22Rv1 (cell line): Measurements from ENCODE around the gene DIP2C.

Experiments used
- CTCF ChIP-seq: fragments of 450-650 bp; IDR thresholded peaks from 2 replicates; pipeline ENCODE4 v1.5.1; 2017; ENCODE audit warnings: mild to moderate bottlenecking
- ZFX ChIP-seq: fragments of 450-650 bp; IDR thresholded peaks from 2 replicates; pipeline ENCODE4 v1.6.1; 2017; ENCODE audit warnings: antibody characterized with exemption, borderline replicate concordance

GRCh38 chr10:652233-652632 is 37.2 kb downstream of the DIP2C start:
- TF ChIP-seq CTCF (no peak), ZFX (no peak)
